T-helper 2 cell (primary cell): ENCODE measurements around the gene STOM.
A peak's percentile ranks its signal among the peaks of the same experiment; 100 is the strongest.
"Not testable (repeated sequence)": the region's sequence is repeated elsewhere in the genome, so short reads cannot be mapped to it uniquely, and the experiment has no call there.

Experiments used
- DNase-seq, 5 experiments: peaks; one replicate each; pipeline versions ENCODE4 v3.0.0 to v3.0.0-alpha.2; 2012 to 2022
- total RNA-seq, 2 donors: gene quantifications; one replicate each; lab custom pipeline; 2026; lab: John Stamatoyannopoulos, UW

Gene STOM
- 15.4 to 33.0 reads per million in 2 donors for total RNA-seq

GRCh38 chr9:121369595-121370265 is at the start of gene STOM:
TSS of gene STOM (minus strand) at chr9:121370250. CDS start at chr9:121370187, 63 bp downstream.
- peak in 4 of 5 experiments; percentile 28 to 79 (median 60) for DNase-seq

- DNase-seq: no peak
Observed at GRCh38 chr9:121411993-121412392, 41.9 kb upstream of the STOM start.

DNA sequence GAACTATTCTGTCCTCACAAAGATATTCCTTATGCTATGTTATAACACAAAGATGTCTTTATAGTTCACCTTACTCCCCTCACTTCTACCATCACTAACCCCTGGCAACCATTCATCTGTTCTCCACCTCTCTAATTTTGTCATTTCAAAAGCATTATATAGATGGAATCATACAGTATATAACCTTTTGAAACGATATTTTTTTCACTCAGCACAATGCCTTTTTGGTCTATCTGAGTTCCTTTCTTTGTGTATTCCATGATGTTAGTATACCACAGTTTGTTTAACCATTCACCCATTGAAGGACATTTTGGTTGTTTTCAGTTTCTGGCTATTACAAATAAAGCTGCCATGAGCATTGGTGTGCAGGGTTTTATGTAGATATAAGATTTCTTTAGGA is 35.8 kb upstream of the STOM start:
- DNase-seq: no peak

DNA sequence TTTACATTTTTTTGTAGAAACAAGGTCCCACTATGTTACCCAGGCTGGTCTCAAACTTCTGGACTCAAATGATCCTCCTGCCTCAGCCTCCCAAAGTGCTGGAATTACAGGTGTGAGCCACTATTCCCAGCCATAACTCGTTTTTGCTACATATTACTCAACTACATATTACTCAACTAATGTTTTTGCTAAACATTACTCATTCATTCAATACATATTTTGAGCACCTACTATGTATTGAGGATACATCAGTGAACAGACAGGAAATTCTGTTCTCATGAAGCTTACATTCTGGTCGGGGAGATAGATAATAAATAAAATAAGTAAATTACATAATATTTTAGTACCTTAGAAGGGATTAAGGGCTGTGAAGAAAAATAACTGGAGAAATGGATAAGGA is 34.9 kb upstream of the STOM start:
- no peak for DNase-seq

- peak in 2 of 5 experiments; percentile 33 to 67 for DNase-seq
Observed at GRCh38 chr9:121399883-121400607, 30.0 kb upstream of the STOM start.

- DNase-seq: no peak
Observed at GRCh38 chr9:121399126-121399882, 29.3 kb upstream of the STOM start.

DNA sequence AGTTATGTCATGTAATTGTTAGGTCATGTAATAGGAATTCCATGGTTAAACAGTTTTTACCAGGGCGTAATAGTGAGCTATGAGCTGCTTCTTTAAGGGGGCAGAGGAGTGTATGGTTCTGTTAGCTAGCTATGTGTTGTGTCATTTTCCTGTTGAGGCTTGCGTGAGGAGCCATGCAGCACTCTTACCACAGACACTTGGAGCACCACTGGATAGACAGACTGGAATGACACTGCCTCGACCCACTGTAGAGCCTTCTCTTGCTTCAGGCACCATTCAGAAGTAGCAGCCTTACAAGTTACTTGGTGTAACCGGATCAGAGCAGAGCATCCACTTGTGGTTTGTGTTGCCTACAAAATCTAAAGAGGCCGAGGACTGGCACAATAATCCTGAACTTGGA is 28.3 kb upstream of the STOM start:
- no peak for DNase-seq

- DNase-seq: not testable (repeated sequence)
Observed at GRCh38 chr9:121397277-121397676, 27.2 kb upstream of the STOM start.

GRCh38 chr9:121395558-121395957 is 25.5 kb upstream of the STOM start:
- no peak for DNase-seq

DNA sequence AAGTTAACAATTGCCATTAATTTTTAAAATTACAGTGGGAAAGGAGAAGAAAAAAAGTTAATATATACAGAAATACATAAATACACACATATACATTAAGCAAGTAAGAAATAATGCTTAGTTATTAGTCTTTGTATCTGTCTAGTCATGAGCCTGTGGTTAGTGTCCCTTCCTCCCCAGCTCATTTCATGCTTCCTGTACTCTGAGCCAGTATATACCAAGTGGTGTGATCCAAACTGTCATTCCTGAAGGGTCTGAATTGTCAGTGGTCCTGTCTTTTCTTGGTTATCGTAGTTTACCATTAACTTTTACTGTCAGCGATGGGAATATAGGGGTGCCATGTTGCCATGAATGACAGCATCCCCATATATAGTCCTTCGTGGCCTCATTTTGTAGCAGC is 24.2 kb upstream of the STOM start:
- no peak for DNase-seq

GRCh38 chr9:121393318-121393717 is 23.3 kb upstream of the STOM start:
- DNase-seq: no peak

- DNase-seq: no peak
Observed at GRCh38 chr9:121390372-121390771, 20.3 kb upstream of the STOM start.

GRCh38 chr9:121388140-121388905 is 18.3 kb upstream of the STOM start:
- DNase-seq: no peak

DNA sequence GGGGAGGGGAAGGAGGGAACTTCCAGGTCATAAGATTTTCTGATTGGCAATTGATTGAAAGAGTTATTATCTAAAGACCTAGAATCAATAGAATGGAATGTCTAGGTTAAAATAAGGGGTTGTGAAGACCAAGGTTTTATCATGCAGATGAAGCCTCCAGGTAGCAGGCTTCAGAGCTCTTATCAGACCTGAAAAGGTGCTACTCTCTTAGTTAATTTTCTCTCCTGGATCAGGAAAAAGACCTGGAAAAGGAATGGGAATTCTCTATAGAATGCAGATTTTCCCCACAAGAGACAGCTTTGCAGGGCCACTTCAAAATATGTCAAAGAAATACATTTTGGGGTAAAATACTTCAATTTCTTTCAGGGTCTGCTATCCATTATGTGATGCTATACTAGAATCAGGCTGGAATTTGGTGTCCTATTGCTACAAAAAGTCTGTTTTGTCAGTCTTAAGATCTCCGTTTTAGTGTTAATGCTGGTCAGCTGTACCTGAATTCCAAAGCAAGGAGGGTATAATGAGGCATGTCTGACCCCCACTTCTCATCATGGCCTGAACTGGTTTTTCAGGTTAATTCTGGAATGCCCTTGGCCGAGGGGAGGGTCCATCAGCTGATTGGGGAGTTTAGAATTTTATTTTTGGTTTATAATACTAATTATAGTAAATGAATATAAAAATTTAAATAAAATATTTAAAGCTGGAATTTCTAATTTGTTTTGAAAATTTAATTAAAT is 16.6 kb upstream of the STOM start:
- DNase-seq: no peak

DNA sequence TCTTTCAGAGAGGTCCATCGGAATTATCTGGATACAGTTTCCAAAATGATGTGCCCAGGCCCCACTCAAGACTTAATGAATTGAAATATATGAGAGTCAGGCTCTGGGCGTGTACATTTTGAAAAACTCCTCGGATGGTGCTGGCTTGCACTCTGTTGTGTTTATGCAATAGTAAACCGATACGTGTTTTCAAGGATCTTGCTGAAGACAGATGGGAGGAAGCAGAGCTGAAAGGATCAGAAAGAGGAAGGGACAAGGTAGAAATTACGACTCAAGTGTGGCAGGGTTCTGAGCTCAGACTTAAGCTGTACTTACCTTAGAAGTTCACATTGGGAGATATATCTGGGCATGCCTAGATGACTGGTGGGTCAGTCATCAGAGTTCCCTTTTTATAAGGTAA is 13.7 kb upstream of the STOM start:
- DNase-seq: no peak

DNA sequence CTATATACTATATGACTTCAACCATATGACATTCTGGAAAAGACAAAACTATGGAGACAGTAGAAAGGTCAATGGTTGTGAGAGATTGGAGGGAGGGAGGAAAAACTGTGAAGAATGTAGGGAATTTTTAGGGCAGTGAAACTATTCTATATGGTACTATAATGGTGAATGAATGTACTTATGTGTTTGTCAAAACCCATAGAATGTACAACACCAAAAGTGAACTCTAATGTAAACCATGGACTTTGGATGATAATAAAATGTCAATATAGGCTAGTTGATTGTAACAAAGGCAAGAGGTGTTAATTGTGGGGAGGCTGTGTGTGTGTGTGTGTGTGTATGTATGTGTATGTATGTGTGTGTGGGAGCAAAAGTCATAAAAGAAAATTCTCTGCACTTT is 10.8 kb upstream of the STOM start:
- DNase-seq: no peak

GRCh38 chr9:121376214-121376830 is 6.3 kb upstream of the STOM start:
- no peak for DNase-seq

GRCh38 chr9:121373011-121373729 is 3.1 kb upstream of the STOM start:
- DNase-seq: no peak

- DNase-seq: no peak
Observed at GRCh38 chr9:121372239-121373010, 2.4 kb upstream of the STOM start.

DNA sequence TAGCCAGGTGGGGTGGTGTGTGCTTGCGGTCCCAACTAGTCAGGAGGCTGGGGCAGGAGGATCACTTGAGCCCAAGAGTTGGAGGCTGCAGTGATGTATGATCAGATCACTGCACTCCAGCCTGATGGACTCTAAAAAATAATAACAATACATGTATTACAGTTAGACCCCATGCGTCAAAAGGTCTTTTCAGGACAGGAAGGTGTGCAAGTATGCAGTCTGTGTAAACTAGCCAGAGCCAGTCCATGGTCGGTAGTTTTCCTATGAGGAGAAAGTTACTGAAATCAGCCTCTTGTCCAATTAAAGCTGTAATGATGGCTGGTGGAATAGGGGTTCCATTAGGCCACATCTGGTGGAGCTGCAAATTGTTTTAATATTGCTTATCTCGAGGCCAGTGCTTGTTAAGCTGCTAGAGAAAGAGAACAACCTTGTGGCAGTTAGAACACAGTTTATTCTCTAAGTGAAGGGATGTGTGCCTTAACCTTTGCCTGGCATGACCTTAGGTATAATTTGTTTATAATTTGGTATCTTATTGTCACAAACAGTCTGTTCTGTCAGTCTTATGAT is 1.5 kb upstream of the STOM start:
- DNase-seq: no peak
